Muscle layer of colon (tissue), 2 donors: ENCODE results near the gene ERFE.

Experiments used
- H3K27ac ChIP-seq: one replicate; pipeline ENCODE4 v1.7.0; 2013; ENCODE audit warnings: low read depth, mild to moderate bottlenecking, low read length, moderate library complexity
- H3K27me3 ChIP-seq, 2 donors: one replicate each; pipeline ENCODE4 v1.7.0; 2013; ENCODE audit warnings: low read length in 2 of 2, mild to moderate bottlenecking in 2 of 2; ENCODE audit not compliant: insufficient read depth in 2 of 2, control insufficient read depth in 1 of 2
- H3K36me3 ChIP-seq: one replicate; pipeline ENCODE4 v1.7.0; 2013; ENCODE audit warnings: mild to moderate bottlenecking, low read length; ENCODE audit not compliant: insufficient read depth
- H3K4me1 ChIP-seq: one replicate; pipeline ENCODE4 v1.7.0; 2013; ENCODE audit warnings: mild to moderate bottlenecking, low read length; ENCODE audit not compliant: insufficient read depth
- H3K4me3 ChIP-seq, 2 donors: one replicate each; pipeline ENCODE4 v1.7.0; 2013; ENCODE audit warnings: low read length in 2 of 2, low read depth in 1 of 2, mild to moderate bottlenecking in 1 of 2, moderate library complexity in 1 of 2
- H3K9ac ChIP-seq: one replicate; pipeline ENCODE4 v1.7.0; 2013; ENCODE audit warnings: low read length
- H3K9me3 ChIP-seq: one replicate; pipeline ENCODE4 v1.7.0; 2013; ENCODE audit warnings: mild to moderate bottlenecking, low read length
- donor health status: abdominal sarcoma.
- donor health status: Adenocarcinoma of cecum.

The ERFE gene

DNA sequence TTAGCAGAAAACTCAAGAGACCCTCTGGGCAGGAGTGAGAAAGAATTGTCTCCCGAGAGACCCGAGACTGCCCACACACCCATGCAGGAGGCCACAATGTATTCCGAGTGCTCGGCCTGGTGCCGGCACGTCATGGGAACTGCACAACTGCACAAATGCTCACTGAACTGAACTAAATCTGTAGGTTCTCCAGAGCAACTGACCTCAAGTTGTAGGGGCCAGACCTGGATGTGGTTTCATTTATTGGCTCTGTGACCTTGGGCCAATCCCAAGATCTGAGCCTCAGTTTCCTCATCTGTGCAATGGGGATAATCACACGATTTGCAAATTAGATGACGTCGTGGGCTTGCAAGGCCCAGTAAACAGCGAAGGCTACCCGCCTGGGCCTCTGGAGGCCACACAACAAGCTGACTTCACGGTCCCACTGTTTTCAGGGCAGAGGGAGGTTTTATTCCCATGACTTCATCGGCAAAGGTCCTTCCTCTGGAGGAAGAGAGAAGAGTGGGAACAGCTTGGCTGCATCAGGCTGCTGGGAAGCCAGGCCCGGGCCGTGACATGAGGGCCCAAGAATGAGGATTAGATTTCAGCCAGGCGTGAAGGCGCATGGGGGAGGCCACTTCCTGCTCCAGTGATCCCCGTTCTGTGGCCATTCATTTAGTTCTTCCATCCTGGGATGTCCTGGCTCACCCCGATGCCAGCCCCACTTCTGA lies 3.6 kb upstream of the ERFE start:
- no peak overlapping the region for H3K9ac ChIP-seq

DNA sequence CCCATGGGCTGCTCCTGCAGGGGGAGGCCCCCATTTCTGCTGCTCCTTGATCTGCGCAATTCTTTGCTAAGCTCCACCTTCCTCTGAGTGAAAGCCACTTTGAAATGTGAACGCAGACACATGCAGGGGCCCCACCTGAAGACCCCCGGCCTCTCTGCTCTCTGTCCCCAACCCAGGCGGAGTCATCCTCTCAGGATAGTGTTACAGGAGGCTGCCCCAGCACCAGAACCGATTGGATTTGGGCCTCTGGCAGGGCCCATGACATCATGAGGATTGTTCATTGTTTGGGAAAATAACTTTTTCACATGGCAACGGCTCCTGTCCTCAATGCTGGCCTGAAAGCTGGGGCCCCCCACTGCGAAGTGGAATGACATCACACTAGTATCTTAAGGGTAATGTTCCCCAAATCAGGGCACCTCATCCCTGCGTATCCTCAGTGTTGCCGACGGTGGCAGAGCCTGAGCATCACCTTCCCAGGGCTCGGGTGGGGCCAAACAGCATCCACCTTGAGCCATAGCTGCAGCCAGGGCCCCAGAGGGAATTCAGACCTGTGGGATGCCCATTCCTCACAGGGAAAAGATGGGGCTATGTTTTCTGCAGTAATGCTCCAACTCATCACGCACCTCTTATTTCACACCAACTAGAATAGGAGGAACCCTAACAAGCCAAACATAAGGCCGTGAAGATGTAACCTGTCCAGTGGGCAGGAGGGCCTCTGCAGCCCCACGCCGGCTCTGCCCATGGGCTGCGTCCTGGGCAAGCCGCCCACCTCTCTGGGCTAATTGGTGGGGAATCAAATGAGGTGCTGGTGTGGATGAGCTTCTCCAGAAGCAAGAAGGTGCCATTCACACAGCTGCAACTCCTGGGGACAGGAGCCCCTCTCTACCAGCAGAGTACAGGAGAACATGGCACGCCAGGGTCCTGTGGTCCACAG lies 2.7 kb upstream of the ERFE start:
- no peaks in the 10 kb centered on the region for H3K36me3 ChIP-seq
- no peaks in the 10 kb centered on the region for H3K4me1 ChIP-seq
- no peak overlapping the region for H3K9ac ChIP-seq
- H3K9me3 ChIP-seq = no peaks in the 10 kb centered on the region
- no peak overlapping the region for H3K4me3 ChIP-seq
- peaks cover 10 to 20% of the 10 kb centered on the region in 2 donors for H3K27me3 ChIP-seq
- no peak overlapping the region for H3K27ac ChIP-seq

More for the DNA sequence above, 3.6 kb upstream of the ERFE start:
- Histone ChIP-seq H3K9me3 (no peaks in the 10 kb centered on the region), H3K4me1 (no peaks in the 10 kb centered on the region), H3K27ac (no peak overlapping the region), H3K4me3 (no peak overlapping the region), H3K36me3 (no peaks in the 10 kb centered on the region), H3K27me3 (peaks cover 9 to 16% of the 10 kb centered on the region in 2 donors)

DNA sequence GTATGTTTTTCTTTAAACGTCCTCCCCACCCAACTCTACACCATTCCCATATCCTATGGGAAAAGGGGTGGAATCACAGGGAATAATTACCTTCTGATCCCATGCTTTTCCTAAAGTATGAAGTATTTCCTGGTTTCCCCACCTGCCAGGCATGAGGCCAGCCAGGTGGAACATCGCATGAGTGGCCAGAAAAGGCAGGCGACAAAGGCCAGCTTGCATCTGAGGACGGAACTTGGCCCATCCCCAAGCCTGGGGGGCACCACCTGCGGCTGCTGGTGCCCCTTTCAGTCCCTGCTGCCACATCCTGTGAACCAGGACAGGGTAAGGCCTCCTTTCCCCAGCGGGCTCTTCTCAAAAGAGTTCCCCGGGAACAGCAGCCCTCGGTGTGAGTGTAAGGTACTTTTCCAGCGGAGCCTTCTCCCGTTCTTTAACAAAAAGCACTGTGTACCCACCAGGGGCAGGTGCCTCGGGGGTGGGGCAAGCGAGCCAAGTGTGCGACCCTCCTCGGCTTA lies 1.2 kb upstream of the ERFE start:
- H3K4me1 ChIP-seq = no peaks in the 10 kb centered on the region
- no peak overlapping the region for H3K27ac ChIP-seq
- no peak overlapping the region for H3K9ac ChIP-seq
- H3K36me3 ChIP-seq = no peaks in the 10 kb centered on the region
- H3K4me3 ChIP-seq = no peak overlapping the region
- no peaks in the 10 kb centered on the region for H3K9me3 ChIP-seq
- H3K27me3 ChIP-seq = peaks cover 10 to 29% of the 10 kb centered on the region in 2 donors

DNA sequence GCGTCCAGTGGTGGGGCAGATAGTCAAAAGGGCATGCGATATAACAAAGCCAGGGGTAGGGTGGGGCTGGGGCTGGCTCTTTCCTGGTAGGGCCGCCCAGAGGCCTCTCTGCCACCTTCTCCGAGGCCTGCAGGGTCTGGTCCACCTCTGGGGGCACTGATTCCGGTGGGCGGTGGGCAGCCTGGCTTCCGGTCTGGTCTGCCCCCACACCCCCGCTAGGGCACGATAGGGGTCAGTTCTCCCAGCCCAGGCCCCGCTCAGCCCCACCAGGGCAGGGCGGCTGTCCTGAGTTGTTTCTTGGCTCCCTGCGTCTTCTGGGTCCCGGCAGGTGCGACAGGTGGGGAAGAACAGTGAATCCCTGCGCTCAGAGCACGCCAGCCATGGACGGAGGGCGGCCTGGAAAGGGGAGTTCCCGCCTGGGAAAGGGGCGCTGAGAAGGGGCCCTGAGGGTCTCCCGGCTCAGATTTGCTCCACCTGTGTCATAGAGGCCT lies 707 bp upstream of the ERFE start:
- Histone ChIP-seq H3K9ac (no peak overlapping the region), H3K36me3 (no peaks in the 10 kb centered on the region), H3K4me1 (no peaks in the 10 kb centered on the region), H3K27ac (no peak overlapping the region), H3K27me3 (peaks cover 10 to 34% of the 10 kb centered on the region in 2 donors), H3K4me3 (no peak overlapping the region), H3K9me3 (no peaks in the 10 kb centered on the region)

DNA sequence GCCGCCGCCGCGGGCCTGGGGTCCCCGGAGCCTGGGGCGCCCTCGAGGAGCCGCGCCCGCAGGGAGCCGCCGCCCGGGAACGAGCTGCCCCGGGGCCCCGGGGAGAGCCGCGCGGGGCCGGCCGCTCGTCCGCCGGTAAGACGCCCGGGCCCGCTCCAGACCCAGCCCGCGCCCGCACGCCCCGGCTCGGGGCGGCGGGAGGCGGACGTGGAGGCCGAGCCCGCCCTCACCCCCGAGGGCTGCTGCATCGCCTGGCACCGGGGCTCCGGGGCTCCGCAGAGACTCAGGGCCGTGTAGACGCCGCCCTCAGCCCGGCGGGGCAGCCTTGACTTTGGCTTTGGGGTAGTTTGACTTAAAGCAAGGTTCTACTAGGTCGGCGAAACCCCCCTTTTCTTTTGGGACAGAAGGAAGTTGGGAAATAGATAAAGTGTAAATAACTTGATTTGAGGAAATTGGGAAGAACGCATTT lies 335 bp downstream of the ERFE start:
- Histone ChIP-seq H3K36me3 (no peaks in the 10 kb centered on the region), H3K9me3 (no peaks in the 10 kb centered on the region), H3K27me3 (peaks cover 10 to 42% of the 10 kb centered on the region in 2 donors), H3K9ac (no peak overlapping the region), H3K4me1 (no peaks in the 10 kb centered on the region), H3K27ac (no peak overlapping the region), H3K4me3 (no peak overlapping the region)

DNA sequence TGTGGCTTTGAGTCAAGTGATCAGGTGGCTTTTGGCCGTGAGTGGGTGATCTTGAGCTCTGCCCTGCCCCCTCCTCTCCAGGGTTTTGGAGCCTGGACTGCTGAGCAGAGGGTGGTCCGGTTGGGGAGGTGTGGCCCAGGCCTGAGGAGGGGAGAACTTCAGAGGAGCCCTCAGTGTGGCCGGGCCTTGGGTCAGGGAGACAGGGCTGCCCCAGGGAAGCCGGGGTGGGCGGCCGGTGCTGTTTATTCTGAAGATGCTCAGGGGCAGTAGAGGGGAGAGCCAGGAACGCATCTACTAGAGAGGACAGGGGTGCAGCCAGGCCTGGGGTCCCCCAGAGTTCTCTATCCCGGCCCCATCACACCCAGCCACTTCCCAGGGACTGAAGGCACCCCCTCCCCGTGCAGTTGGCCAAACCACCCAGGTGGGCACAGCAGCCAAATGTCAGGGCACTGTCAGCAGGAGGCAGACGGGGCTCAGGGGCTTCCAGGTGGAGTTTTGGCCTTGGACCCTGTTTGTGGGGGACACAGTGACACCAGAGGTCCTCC lies 963 bp downstream of the ERFE start:
- Histone ChIP-seq H3K36me3 (no peaks in the 10 kb centered on the region), H3K27ac (no peak overlapping the region), H3K27me3 (peaks cover 10 to 45% of the 10 kb centered on the region in 2 donors), H3K4me3 (no peak overlapping the region), H3K9ac (no peak overlapping the region), H3K4me1 (no peaks in the 10 kb centered on the region), H3K9me3 (no peaks in the 10 kb centered on the region)

- H3K9ac ChIP-seq = no peak overlapping the region
- H3K4me1 ChIP-seq = no peaks in the 10 kb centered on the region
- no peaks in the 10 kb centered on the region for H3K9me3 ChIP-seq
- H3K4me3 ChIP-seq = no peak overlapping the region
- peaks cover 10 to 45% of the 10 kb centered on the region in 2 donors for H3K27me3 ChIP-seq
- H3K27ac ChIP-seq = no peak overlapping the region
- H3K36me3 ChIP-seq = no peaks in the 10 kb centered on the region
These were observed 1.7 kb downstream of the ERFE start for GRCh38 chr2:238160206-238161129.

DNA sequence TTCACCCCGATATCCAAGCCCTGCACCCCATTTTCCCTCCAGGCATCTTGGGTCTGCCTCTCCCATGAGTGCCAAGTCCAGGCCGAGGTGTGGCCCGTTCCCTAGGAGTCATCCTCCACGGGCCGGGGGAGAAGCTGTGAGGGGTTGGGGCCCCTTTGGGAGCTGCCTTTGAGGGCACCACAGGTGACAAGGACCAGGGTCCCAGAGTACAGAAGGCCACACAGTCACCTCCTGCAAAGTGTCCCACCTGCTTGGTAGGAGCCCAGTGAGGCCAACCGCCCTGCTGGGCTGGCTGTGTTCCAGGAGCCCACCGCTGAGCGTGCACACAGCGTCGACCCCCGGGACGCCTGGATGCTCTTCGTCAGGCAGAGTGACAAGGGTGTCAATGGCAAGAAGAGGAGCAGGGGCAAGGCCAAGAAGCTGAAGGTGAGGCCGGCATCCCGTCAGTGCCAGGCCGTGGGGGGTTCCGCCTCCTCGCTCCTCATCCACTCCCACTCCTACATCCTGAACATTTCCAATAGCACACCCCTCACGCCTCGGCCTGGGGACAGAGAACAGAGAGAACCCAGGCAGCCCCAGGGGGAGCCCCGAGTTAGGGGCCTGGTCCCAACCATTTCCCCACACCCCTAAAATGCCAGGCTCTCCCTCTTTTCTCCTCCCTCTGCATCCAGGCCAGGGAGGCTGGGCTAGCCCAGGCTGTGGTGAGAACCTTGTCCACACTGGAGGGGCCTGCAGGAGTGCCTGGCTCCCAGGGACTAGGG lies 2.7 kb downstream of the ERFE start:
- H3K27me3 ChIP-seq = peaks cover 10 to 45% of the 10 kb centered on the region in 2 donors
- H3K4me3 ChIP-seq = no peak overlapping the region
- H3K9ac ChIP-seq = no peak overlapping the region
- no peak overlapping the region for H3K27ac ChIP-seq
- peaks cover 4% of the 10 kb centered on the region for H3K36me3 ChIP-seq
- no peaks in the 10 kb centered on the region for H3K4me1 ChIP-seq
- H3K9me3 ChIP-seq = no peaks in the 10 kb centered on the region

GRCh38 chr2:238162251-238162845 lies 3.6 kb downstream of the ERFE start:
- Histone ChIP-seq H3K36me3 (peaks cover 4% of the 10 kb centered on the region), H3K4me1 (no peaks in the 10 kb centered on the region)

More at GRCh38 chr2:238162251-238162845, 3.6 kb downstream of the ERFE start:
- H3K4me3 ChIP-seq = no peak overlapping the region
- no peaks in the 10 kb centered on the region for H3K9me3 ChIP-seq
- H3K27ac ChIP-seq = no peak overlapping the region
- no peak overlapping the region for H3K9ac ChIP-seq
- H3K27me3 ChIP-seq = peaks cover 10 to 45% of the 10 kb centered on the region in 2 donors
